NCI-H526 treated with DMSO at 0.1 percent for 48 hours (cell line): ENCODE results near the gene NIT1.

Experiments
- DNase-seq: peaks from one replicate; lab custom pipeline; 2025; lab: John Stamatoyannopoulos, UW

The NIT1 gene

GRCh38 chr1:161153682-161154337, 35.9 kb downstream of the NIT1 start, which contains the start of gene UFC1:
Gene UFC1 (plus strand): TSS chr1:161153978. CDS start chr1:161153998, 20 bp downstream.
- DNase-seq = peak; percentile 99

GRCh38 chr1:161157867-161158266, 40.0 kb downstream of the NIT1 start:
- no peak for DNase-seq

GRCh38 chr1:161158316-161159010, 40.6 kb downstream of the NIT1 start:
- no peak for DNase-seq

- DNase-seq = peak; percentile 94
Measured at GRCh38 chr1:161159087-161159912, 41.4 kb downstream of the NIT1 start, which contains the start of gene USP21. Gene USP21 (plus strand): TSS chr1:161159500. CDS start chr1:161160641, 1,141 bp downstream.

GRCh38 chr1:161159913-161160243, 42.0 kb downstream of the NIT1 start:
- no peak for DNase-seq

- DNase-seq = no peak
Measured at GRCh38 chr1:161160671-161161145, 42.8 kb downstream of the NIT1 start.

GRCh38 chr1:161161652-161162051, 43.7 kb downstream of the NIT1 start:
- DNase-seq = no peak

- no peak for DNase-seq
Measured at GRCh38 chr1:161162052-161162451, 44.1 kb downstream of the NIT1 start.

- no peak for DNase-seq
Measured at GRCh38 chr1:161162806-161163205, 44.9 kb downstream of the NIT1 start.

- no peak for DNase-seq
Measured at GRCh38 chr1:161163793-161164192, 45.9 kb downstream of the NIT1 start.

- DNase-seq = no peak
Measured at GRCh38 chr1:161164901-161165610, 47.2 kb downstream of the NIT1 start.

- peak; percentile 100 for DNase-seq
Measured at GRCh38 chr1:161165742-161166668, 48.1 kb downstream of the NIT1 start, which contains the start of gene PPOX. Gene PPOX (plus strand): TSS chr1:161166426. CDS start chr1:161166848, 422 bp downstream.

GRCh38 chr1:161166669-161167548, 49.0 kb downstream of the NIT1 start:
- no peak for DNase-seq

GRCh38 chr1:161168906-161169305, 51.0 kb downstream of the NIT1 start:
- DNase-seq = no peak
